ACC112 (cell line): ENCODE measurements around the gene BBOX1.
A peak's percentile ranks its signal among the peaks of the same experiment; 100 is the strongest.
"Not testable (repeated sequence)": the region's sequence is repeated elsewhere in the genome, so short reads cannot be mapped to it uniquely, and the experiment has no call there.

Experiments
- H2AFZ ChIP-seq: fragments of 200-600 bp; sonication (generic); one replicate; pipeline ENCODE4 v1.6.0; 2017; ENCODE audit warnings: antibody characterized with exemption, low read length; ENCODE audit not compliant: unreplicated experiment
- H3K27ac ChIP-seq: fragments of 200-600 bp; sonication (generic); 2 replicates; pipeline ENCODE4 v1.5.1; 2014; ENCODE audit warnings: low read depth, mild to moderate bottlenecking, antibody characterized with exemption, low read length, moderate library complexity
- H3K27me3 ChIP-seq: fragments of 200-600 bp; sonication (generic); 2 replicates; pipeline ENCODE4 v1.6.1; 2014; ENCODE audit warnings: mild to moderate bottlenecking, antibody characterized with exemption, low read length, moderate library complexity, mixed read lengths; ENCODE audit not compliant: insufficient read depth
- H3K36me3 ChIP-seq: fragments of 200-600 bp; sonication (generic); 2 replicates; pipeline ENCODE4 v1.6.1; 2016; ENCODE audit warnings: mild to moderate bottlenecking, antibody characterized with exemption, low read length, moderate library complexity, mixed read lengths; ENCODE audit not compliant: insufficient read depth
- H3K4me1 ChIP-seq: fragments of 200-600 bp; sonication (generic); one replicate; pipeline ENCODE4 v1.6.1; 2016; ENCODE audit warnings: low read length, mixed read lengths; ENCODE audit not compliant: insufficient read depth, unreplicated experiment, control insufficient read depth
- H3K4me3 ChIP-seq: fragments of 200-600 bp; sonication (generic); 2 replicates; pipeline ENCODE4 v1.5.1; 2014; ENCODE audit warnings: mild to moderate bottlenecking, low read depth, low read length
- H3K79me2 ChIP-seq: fragments of 200-600 bp; sonication (generic); one replicate; pipeline ENCODE4 v1.6.0; 2016; ENCODE audit warnings: low read length; ENCODE audit not compliant: control insufficient read depth, unreplicated experiment, insufficient read depth

BBOX1 gene

GRCh38 chr11:27040302-27041115 is at the start of gene BBOX1:
Gene BBOX1, plus strand, starts transcription at chr11:27040815. Its CDS starts 14,616 bp downstream, at chr11:27055431.
- Histone ChIP-seq H3K4me1 (no peaks in the 10 kb centered on the region), H3K27ac (no peak within 1 kb of the TSS), H3K4me3 (no peak within 1 kb of the TSS), H3K27me3 (no peaks in the 10 kb centered on the region), H2AFZ (no peak within 1 kb of the TSS), H3K36me3 (no peaks in the 10 kb centered on the region), H3K79me2 (no peaks in the 10 kb centered on the region)

DNA sequence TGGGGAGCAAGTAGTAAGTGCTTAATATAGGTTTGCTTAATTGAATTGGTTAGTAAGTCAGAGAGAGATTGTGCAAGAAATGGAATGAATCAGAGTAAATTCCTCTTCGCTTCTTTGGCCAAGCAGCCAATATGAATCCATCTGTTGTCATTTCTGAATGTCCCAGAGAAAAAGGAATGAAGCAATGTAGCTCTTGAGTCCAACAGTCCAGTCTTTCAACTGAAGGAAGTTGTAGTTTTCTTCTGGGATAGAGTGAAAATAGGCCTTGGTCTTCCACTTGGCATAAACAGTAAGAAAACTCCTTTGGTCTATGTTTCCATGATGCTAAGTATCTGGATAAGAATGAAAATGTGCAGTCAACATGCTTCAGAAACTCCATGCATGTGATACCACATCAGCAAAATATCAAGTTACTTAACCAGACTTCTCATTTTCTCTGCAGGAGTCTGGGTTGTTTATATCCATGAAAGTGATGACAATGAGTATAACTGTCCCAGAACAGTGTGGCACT is 48.5 kb upstream of the BBOX1 start:
- Histone ChIP-seq H3K27me3 (no peaks in the 10 kb centered on the region), H3K4me1 (peaks cover 40% of the 10 kb centered on the region), H3K27ac (peak overlapping the region; percentile 79), H3K36me3 (no peaks in the 10 kb centered on the region), H2AFZ (peak overlapping the region; percentile 16), H3K4me3 (peak overlapping the region; percentile 20; the same call in 1 of the 2 replicates), H3K79me2 (peaks cover 12% of the 10 kb centered on the region)

- peaks cover 40% of the 10 kb centered on the region for H3K4me1 ChIP-seq
- H2AFZ ChIP-seq = peak within 1 kb of the TSS; percentile 55
- no peaks in the 10 kb centered on the region for H3K36me3 ChIP-seq
- H3K27me3 ChIP-seq = no peaks in the 10 kb centered on the region
- H3K79me2 ChIP-seq = peaks cover 12% of the 10 kb centered on the region
- H3K27ac ChIP-seq = peak within 1 kb of the TSS; percentile 79
- peak within 1 kb of the TSS; percentile 82 for H3K4me3 ChIP-seq
These were observed 46.6 kb upstream of the BBOX1 start, which contains the start of gene FIBIN for GRCh38 chr11:26993965-26994457. Gene FIBIN, plus strand, starts transcription at chr11:26994112. Its CDS starts 415 bp downstream, at chr11:26994527.

DNA sequence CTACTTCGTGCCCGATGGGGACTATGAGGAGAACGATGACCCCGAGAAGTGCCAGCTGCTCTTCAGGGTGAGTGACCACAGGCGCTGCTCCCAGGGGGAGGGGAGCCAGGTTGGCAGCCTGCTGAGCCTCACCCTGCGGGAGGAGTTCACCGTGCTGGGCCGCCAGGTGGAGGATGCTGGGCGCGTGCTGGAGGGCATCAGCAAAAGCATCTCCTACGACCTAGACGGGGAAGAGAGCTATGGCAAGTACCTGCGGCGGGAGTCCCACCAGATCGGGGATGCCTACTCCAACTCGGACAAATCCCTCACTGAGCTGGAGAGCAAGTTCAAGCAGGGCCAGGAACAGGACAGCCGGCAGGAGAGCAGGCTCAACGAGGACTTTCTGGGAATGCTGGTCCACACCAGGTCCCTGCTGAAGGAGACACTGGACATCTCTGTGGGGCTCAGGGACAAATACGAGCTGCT is 46.0 kb upstream of the BBOX1 start:
- H3K36me3 ChIP-seq = no peaks in the 10 kb centered on the region
- no peaks in the 10 kb centered on the region for H3K27me3 ChIP-seq
- 0 out of 2 replicates have a peak overlapping the region, but pooled peaks have one; percentile 10 for H3K27ac ChIP-seq
- H3K79me2 ChIP-seq = peaks cover 12% of the 10 kb centered on the region
- H3K4me3 ChIP-seq = peak overlapping the region; percentile 82
- peak overlapping the region; percentile 55 for H2AFZ ChIP-seq
- H3K4me1 ChIP-seq = peaks cover 40% of the 10 kb centered on the region

- H3K79me2 ChIP-seq = peaks cover 12% of the 10 kb centered on the region
- H2AFZ ChIP-seq = peak overlapping the region; percentile 5
- peaks cover 40% of the 10 kb centered on the region for H3K4me1 ChIP-seq
- peak overlapping the region; percentile 82 for H3K4me3 ChIP-seq
- H3K27me3 ChIP-seq = no peaks in the 10 kb centered on the region
- H3K36me3 ChIP-seq = no peaks in the 10 kb centered on the region
- H3K27ac ChIP-seq = peak overlapping the region; percentile 28; the same call in 1 of the 2 replicates
These were observed 44.7 kb upstream of the BBOX1 start for GRCh38 chr11:26995701-26996460.

- H3K27ac ChIP-seq = no peak overlapping the region
- no peaks in the 10 kb centered on the region for H3K27me3 ChIP-seq
- no peak overlapping the region for H2AFZ ChIP-seq
- peaks cover 12% of the 10 kb centered on the region for H3K79me2 ChIP-seq
- no peaks in the 10 kb centered on the region for H3K36me3 ChIP-seq
- no peak overlapping the region for H3K4me3 ChIP-seq
- H3K4me1 ChIP-seq = peaks cover 28% of the 10 kb centered on the region
These were observed 43.2 kb upstream of the BBOX1 start for GRCh38 chr11:26997378-26997777.

DNA sequence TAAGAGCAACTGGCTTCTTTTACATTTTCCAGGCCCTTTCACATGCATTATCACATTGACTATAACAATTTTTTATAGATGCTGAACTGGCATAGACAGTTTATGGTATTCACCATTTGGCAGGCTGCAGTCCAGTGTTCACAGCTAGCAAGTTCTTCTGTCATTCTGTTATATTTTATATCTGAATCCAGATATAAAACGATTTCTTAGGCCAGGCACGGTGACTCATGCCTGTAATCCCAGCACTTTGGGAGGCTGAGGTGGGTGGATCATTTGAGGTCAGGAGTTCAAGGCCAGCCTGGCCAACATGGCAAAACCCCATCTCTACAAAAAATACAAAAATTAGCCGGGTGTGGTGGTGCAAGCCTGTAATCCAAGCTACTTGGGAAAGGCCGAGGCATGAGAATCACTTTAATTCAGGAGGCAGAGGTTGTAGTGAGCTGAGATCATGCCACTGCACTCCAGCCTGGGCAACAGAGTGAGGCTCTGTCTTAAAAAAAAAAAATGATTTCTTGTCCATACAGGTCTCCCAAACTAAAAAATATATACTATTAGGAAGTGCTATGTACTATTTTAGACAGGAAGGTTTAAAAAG is 39.4 kb upstream of the BBOX1 start:
- H3K4me1 ChIP-seq = peaks cover 13% of the 10 kb centered on the region
- H3K27me3 ChIP-seq, H2AFZ ChIP-seq, H3K4me3 ChIP-seq, H3K27ac ChIP-seq, H3K79me2 ChIP-seq, H3K36me3 ChIP-seq: not testable (repeated sequence)

- Histone ChIP-seq H2AFZ (no peak overlapping the region), H3K27me3 (no peaks in the 10 kb centered on the region)
These were observed 38.2 kb upstream of the BBOX1 start for GRCh38 chr11:27002431-27002830.

GRCh38 chr11:27002838-27003237 is 37.8 kb upstream of the BBOX1 start:
- H3K4me3 ChIP-seq = no peak overlapping the region
- H2AFZ ChIP-seq = no peak overlapping the region
- H3K36me3 ChIP-seq = no peaks in the 10 kb centered on the region
- H3K27ac ChIP-seq = no peak overlapping the region
- no peaks in the 10 kb centered on the region for H3K27me3 ChIP-seq
- no peaks in the 10 kb centered on the region for H3K79me2 ChIP-seq
- H3K4me1 ChIP-seq = no peaks in the 10 kb centered on the region

More at GRCh38 chr11:27002431-27002830, 38.2 kb upstream of the BBOX1 start:
- no peak overlapping the region for H3K4me3 ChIP-seq
- no peak overlapping the region for H3K27ac ChIP-seq
- H3K4me1 ChIP-seq = peaks cover 2% of the 10 kb centered on the region
- H3K79me2 ChIP-seq = no peaks in the 10 kb centered on the region
- H3K36me3 ChIP-seq = no peaks in the 10 kb centered on the region

GRCh38 chr11:27004103-27004502 is 36.5 kb upstream of the BBOX1 start:
- no peak overlapping the region for H2AFZ ChIP-seq
- no peak overlapping the region for H3K4me3 ChIP-seq
- no peaks in the 10 kb centered on the region for H3K4me1 ChIP-seq
- no peaks in the 10 kb centered on the region for H3K36me3 ChIP-seq
- H3K27ac ChIP-seq = no peak overlapping the region
- H3K79me2 ChIP-seq = no peaks in the 10 kb centered on the region
- H3K27me3 ChIP-seq = no peaks in the 10 kb centered on the region
